ENCODE measurements around the gene IER5L.
"Not testable (repeated sequence)": the region's sequence is repeated elsewhere in the genome, so short reads cannot be mapped to it uniquely, and the experiment has no call there.

The IER5L gene

DNA sequence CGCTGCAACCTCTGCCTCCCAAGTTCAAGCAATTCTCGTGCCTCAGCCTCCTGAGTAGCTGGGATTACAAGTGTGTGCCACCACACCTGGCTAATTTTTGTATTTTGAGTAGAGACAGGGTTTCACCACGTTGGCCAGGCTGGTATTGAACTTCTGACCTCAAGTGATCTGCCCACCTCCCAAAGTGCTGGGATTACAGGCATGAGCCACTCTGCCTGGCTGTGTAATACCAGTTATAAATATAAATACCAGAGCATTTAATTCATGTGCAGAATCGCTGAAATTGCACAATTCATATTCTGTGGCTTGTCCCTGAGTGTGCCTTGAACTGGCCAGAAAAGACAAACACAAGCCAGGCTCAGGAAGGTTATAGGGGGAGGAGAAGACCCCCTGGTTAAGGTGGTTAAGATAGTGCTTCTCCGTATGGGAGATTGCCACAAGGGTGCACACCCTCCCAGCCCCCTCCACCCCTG, 14.8 kb downstream of the IER5L start:
- DNase-seq, result not testable (repeated sequence)

DNA sequence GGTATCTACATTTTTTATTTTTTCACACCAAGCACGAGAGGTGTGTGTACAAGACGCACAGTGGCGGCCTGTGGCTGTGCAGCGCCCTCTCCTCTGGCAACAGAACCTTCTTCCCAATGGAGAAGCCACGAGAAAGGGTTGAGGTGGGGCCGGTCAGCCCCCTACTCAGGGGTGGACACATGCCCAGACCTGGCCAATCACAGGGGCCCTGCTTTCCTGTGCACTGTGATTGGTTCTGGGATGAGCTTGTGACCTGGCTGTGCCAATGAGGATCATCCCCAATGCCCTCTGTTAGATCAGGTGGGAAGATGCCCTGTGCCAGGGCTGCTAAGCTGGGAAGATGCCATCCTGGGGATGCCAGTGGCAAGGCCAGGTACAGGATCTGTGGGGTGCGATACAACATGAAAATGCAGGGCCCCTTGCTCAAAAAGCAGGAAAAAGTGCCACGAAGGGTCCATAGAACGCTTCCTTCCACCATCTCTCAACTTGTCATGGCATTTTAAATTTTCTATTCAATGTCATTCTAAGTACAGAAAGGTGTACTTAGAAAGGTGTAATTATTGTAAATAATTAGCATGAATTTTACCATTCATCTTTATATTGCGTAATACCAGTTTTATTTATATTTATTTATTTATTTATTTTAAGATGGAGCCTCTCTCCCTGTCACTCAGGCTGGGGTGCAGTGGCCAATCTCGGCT, 15.4 kb downstream of the IER5L start:
- DNase-seq, result no peak

DNA sequence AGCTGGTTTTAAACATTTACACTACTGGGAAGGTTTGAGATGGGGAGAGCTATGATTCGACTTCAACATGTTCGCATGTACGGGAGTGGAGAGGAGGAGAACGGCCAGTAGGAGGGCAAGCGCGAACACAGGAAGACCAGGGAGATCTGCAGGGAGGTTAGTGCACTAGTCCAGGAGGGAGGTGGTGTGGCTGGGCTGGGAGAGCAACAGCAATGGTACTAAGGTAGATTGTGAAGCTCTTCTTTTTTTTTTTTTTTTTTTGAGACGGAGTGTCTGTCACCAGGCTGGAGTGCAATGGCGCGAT, 16.6 kb downstream of the IER5L start:
- no peak for DNase-seq

DNA sequence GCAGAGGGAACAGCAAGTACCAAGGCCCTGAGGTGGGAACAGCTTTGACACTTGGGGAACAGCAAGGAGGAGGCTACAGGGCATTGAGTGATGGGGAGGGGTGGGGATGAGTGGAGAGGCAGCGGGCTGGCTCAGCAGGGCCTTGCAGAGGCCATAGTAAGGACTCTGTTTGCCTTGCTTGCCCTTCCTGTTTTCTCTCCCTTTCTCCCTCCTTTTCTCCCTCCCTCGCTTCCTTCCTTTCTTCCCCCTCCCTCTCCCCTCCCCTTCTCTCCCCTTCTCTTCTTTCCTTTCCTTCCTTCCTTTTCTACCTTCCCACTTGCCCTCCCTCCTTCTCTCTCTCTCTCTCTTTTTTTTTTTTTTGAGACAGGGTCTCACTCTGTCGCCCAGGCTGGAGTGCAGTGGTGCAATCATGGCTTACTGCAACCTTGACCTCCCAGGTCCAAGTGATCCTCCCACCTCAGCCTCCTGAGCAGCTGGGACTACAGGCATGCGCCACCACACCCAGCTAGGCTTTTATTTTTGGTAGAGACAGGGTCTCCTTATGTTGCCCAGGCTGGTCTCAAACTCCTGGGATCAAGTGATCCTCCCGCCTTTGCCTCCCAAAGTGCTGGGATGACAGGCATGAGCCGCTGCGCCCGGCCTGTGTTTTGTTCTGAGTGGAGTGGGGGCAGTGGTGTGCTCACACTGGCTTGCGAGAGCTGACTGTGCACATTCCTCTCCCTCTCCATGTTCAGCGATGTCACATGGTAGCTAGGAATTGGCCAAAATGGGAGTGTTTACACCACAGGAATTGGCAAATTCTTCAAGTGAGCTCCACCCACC, 17.1 kb downstream of the IER5L start:
- DNase-seq, result no peak

DNA sequence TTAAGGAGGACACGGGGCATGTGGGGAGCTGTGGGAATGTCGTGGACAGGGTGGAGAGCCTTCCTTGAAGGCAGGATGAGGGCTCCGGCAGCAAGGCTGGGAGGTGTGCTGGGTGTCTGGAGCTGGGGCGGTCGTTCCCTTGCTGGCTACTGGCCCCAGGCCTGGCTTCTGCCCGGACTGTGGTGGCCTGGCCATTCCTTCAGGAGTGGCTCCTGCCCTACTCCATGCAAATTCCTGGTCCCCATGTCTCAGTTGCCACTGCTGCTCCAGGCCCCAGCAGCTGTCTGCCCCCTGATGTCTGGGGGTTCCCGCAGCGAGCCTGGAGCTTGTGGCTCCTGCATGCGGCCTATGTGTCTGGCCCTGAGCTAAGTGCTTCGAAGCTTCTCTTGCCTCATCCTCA, 21.9 kb downstream of the IER5L start:
- no peak for DNase-seq

DNA sequence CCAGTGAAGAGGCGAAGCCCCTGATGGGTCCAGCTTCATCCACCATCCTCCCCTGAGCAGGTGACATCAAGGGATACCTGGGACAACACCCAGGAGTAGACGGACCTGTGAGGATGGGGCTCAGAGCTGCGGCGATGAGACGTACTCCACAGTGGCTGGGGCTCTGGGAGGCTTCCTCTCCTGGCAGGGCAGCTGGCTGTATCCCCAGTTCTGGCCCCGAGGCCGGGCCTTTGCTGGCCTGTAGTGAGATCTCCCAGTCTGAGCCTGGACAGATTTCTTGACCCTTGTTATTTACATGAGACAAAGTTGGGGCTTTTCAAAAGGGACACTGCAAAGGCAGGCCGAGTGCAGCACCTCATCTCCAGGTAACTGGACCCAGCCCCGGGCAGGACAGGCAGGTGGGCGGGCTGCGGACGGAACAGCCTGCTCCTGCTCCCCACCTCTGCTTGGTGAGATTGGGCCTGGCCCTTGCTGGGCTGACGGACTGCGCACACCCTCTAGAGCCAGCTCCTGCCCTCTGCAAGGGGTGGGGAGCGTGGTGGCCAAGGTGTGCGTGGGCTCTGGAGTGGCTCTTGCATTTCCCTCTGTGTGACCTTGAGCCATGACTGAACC, 23.1 kb downstream of the IER5L start:
- DNase-seq, result no peak

DNA sequence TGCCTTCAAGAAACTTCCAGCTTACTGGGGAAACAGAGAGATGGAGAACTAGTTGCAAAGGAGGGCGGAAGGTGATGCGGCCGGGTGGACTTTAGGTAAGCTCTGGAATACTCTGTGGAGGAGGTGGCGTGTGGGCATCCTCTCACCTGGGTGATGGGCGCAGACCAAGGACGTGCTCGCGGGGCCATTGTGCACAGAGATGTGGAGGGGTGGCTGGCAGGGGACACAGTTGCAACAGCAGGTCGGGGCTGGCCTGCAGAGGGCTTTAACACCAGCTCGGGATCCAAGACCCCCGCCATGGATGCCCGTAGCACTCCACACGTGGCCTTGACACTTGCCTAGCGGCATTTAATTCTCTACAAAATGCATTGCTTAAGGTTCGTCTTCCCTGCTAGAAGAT, 26.6 kb downstream of the IER5L start:
- DNase-seq, result no peak

DNA sequence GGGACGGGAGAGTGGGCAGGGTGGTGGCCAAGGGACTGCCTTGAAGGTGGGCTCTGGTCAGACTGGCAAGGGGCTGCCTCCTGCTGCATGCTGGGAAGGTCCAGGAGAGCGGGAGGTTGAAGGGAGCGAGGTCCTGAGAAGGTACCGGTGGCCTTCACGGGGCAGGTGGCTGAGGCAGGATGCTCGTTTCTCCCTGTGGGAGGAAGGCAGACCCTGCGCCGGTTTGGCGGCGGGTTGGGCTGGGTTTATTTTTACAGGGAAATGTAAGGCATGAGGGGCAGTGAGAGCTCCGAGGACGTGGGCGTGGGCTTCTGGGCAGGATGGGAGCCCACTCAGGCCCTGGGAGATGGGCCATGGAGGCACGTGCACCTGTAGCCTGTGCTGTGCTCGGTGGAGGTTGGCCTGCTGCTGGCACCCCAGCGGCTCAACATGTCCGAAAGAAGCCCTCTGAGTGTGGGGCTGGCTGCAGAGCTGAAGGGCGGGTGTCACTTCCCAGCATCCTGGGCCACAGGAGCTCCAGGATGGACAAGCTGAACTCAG, 27.3 kb downstream of the IER5L start:
- no peak for DNase-seq

DNA sequence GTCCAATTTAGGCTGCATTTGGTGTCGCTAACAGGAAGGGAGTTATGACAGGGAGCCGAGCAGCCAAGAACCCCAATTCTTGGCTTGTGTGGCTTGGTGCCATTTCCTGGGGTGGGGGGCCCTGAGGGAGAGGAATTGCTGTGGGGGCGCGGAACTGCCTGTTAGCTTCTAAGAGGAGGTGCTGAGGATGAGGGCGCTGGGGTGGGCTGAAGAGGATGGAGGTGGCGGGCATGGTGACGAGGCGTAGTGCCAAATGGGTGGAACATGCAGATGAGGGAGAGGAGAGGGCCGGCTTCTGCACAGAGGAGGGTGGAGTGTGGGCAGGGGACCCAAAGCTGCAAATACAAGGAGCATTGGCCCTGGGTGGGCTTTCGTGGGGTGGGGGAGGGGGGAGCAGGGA, 27.9 kb downstream of the IER5L start:
- DNase-seq, result peak in 1 of 56 donors; percentile 27

DNA sequence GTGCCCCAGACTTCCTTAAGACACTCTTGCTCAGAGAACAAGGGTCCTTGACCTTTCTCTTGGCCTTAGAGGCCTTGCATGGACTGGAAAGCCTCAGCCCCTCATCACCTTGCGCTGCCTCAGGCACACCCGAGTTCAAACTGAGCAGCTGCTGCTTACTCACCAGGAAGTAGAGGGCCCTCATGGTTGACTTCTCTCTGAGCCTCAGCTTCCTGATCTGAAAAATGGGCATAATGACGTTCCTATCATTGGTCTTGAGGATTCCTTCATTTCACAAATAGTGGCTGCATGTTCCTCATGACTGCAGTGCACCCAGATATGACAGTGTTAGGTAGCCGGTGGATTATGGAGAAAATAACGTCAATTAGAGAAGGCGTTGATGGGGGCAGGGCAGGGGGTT, 28.6 kb downstream of the IER5L start:
- no peak for DNase-seq

DNA sequence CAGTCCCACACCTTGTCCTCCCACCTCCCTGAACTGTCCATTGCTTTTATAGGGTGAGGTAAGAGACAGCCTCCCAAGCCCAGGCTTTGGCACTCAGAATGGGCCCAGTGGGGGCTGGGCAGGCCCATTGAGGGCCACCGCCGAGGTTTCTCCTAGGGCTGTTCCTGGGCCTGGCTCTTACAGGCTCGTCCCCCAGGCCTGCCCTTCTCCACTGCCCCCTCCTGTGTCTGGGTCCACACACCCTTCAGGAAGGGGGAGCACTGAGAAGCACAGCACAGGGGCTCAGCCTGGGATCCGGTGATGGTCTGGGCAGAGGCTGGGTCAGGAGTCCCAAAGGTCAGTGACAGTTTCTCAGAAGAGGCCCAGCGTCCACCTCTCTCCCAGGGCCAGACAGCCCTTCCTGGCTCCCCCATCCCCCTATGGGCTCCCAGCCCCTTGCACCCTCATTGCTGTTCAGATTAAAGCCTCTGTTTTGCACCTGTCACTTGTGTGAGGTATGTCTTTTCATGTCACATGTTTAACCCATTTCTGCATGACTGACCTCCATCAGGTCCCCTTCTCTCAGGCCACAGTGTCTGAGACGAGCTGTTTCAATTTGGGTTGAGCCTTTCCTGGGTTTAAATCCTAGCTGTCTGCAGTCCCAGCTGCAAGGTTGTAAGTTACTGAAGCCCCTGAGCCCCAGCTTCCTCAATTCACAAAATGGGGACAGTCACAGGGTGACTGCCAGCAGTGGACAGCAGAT, 29.4 kb downstream of the IER5L start:
- no peak for DNase-seq

DNA sequence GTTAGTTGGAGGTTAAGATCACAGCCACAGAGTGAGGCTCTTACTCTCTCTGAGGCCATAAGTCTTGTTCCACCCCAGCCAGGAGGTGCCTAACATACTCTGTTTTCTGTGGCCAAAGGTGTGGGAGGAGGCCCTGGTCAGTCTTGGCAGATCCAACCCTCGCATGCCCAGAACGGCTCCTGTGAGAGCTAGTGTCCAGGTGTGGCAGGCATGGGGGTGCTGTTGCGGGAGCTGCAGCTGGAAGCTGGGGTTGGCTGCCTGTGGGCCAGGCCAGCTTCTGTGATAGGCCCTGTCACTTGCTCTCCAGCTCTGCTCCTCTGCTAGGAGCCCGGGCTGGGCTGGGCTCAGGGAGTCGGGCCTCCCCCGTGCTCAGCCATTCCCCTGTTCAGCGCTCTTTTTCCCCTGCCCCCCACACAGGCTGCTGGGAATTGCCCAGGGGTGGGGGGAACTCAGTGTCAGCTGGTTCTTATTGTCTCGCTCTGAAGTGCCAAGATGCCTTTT, 31.6 kb downstream of the IER5L start:
- DNase-seq, result peak in 24 of 56 donors; percentile 7 to 65 (median 46)

DNA sequence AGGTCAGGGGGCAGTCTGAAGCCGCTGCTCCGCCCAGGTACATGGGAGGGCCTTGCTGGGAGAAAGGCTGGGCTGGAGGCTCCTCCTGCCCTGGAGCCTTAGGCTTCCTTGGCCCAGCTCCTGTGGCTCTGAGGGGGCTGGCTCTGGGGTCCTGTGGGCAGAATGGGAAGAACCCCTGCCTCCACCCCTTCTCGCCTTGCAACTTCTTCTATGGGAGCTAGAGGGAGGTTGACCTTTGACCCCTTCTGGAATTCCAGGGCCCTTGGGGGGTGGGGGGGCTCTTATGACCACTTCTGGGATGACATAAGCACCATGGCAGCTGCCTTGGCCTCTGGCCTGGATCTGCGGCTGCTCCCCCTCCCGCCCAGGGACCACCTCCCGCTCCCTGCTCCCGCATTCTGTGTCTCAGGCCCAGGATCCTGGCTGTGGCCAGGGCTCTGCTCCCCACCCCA, 32.2 kb downstream of the IER5L start:
- DNase-seq, result peak in 2 of 56 donors; percentile 24

DNA sequence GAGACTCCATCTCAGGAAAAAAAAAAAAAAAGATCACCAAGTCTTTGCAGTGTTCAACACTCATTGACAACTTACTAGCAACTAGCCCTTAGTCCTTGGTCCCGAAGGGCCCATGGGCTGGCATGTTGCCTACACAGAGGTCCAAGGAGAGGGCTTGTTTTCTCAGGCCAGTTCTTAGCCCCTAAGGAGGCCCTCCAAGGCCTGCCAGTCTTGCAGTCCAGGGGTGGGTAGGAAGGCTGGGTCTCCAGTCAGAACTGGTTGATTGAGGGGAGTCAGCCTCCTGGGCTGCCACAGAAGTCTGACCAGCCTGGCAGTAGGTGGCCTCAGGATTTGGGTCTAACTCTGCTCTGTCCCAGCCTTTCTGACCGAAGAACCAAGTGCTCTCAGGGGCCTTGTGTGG, 32.7 kb downstream of the IER5L start:
- no peak for DNase-seq

DNA sequence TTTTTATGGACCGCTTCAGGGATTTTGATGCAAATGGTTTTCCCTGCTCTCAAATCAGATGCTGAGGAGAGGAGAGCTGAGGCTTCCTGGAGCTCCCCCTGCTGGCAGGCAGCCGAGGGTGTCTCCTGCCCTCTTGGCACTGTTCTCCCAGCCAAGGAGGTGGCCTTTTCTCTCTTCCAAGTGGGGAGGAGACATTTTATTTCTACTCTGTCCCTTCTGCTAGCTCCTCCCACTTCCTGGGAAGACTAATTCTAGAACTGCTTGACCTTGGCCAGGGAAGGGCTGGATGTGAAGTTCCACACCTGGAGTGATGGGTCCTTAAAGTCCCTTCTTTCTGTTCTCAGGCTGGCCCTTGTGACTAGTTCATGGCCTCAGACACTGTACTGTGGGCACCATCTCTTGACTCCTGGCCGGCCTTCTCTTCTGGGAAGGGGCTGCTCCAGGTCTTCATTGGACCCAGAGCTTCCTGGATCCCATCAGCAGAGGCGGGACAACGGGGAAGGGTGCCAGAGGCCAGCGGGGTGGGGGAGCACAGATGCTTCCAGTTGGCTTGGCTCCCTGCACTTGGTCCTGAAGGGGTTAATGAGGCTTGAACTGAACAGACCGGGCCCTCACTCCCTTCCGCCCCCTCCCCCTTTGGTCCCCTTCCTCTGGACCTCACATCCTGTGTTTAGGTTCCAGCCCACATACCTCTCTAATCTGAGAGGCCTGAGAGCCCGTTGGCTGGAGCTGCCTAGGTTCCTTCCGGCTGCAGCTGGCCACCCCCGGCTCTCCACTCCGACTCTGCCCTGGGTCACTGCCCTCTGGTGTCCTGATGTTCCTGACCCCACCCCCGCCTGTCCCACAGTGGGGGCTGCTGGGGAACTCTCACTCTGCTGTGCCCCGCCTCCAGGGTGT, 34.8 kb downstream of the IER5L start:
- DNase-seq, result peak in 52 of 56 donors; percentile 13 to 85 (median 56)

DNA sequence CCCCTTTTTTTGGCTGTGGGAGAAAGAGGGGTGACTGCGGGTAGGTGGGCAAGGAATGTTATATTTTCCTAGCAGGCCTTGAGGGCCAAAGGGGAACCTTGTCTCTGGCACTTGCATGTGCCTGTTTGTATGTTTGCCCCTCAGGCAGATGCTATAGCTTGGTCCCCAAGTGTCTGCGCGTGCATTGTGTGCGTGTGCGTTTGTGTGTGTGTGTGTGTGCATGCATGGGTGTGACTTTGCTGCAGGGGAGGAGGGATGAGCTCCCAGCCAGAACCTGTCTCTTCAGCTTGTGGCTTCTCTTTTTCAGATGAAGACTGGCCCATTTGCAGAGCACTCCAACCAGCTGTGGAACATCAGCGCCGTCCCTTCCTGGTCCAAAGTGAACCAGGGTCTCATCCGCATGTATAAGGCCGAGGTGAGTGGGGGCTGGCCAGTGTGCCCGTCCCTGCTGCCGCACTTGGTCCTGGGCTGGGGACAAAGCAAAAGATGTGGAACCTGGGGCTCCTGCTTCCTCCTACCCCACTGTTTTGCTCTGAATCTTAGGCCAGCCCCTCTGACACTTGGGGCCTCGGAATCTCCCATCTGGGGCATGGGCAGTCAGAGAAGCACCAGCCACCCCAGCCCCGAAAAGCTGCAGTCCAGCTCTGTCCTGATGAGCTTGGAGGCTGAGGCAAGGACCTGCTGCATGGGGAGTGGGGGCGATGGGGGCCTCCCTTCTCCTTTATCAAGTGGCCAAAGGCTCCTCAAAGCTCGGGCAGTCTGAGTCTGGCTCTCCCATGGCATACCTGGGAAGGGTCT, 35.7 kb downstream of the IER5L start:
- no peak for DNase-seq

DNA sequence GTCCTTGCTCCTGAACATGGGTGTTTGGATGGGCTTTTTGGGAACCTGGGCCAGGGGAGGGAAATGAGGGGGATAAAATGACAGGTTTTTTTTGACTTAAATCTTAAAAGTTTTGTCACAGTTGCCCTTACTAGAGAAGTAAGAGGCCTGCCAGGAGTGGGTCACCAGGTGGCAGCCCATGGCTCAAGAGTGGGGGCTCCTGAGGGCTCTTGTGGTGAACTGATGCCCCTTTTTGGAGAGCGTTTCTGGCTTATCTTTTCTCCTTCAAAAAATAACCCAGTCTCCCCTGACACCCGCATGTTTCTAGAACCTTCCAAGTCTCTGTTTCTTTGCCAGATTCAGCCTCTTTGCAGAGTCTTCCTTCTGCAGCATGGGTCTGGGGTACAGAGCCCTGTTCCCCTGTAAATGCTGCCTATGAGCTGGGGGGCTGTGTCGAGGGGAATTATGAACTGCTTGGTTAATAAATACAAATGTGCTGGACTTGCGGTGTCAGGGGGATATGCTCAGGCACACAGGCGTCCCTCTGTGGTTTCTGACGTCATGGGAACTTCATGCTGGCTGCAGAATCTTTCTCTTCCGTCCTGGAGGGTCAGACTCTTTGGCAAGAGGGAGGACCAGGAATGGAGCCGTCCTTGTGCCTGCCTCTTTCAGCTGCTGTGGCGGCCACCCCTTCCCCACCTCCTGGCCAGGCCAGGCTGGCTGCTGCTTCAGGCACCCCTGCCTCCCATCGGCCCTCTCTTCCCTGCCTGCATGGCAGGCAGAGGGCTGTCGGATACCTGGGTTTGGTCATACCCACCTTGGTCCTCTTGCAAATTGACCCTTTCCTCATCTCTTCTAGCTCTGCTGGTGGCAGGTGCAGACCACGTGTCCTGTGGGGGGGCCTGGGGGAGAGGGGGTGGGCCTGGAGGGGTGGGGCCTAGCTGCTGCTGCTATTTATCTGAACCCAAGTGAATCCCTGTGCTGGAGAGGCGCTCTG, 36.7 kb downstream of the IER5L start:
- peak in 29 of 56 donors; percentile 15 to 71 (median 42) for DNase-seq

Measured in amygdala (tissue), 56 donors.